Measurements from ENCODE around the gene EPN2. TPM values are rescaled to one million over a fixed set of nuclear protein-coding genes. Genes with fewer than 3 reads are reported as not detected.

Gene EPN2
- total RNA-seq, 4 donors from 2014 or later: 21.8 to 32.3 (median 24.7) TPM

DNA sequence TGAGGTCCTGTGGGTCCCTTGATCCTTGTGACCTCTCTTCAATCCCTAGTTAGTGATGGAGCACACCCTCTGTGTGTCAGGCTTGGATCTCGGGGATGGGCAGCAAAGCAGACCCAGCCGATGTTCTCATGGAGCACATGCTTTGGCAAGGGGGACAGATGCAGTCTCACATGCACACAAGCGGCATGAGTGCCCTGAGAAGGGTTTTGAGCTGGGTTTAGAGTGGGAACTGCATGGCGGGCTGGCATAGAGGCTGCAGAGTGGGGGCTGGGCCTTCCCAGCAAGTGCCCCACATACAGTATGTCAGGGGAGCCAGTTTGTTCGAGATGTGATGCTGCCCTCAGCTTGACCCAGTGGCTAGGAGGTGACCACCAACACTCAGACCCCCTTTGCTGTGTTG is 83.7 kb downstream of the EPN2 start:
- no peaks in the 10 kb centered on the region for H3K9me3 ChIP-seq
- H3K4me1 ChIP-seq: peaks cover 25 to 28% of the 10 kb centered on the region in 2 donors
- H3K4me3 ChIP-seq (replicated peaks in 1 of 3): no peak overlapping the region
- WGBS, 2 donors: 69 to 90% methylated on average over 5 of the region's 5 CpGs
- H3K27me3 ChIP-seq: no peaks in the 10 kb centered on the region
- TF ChIP-seq, protein P1, sequence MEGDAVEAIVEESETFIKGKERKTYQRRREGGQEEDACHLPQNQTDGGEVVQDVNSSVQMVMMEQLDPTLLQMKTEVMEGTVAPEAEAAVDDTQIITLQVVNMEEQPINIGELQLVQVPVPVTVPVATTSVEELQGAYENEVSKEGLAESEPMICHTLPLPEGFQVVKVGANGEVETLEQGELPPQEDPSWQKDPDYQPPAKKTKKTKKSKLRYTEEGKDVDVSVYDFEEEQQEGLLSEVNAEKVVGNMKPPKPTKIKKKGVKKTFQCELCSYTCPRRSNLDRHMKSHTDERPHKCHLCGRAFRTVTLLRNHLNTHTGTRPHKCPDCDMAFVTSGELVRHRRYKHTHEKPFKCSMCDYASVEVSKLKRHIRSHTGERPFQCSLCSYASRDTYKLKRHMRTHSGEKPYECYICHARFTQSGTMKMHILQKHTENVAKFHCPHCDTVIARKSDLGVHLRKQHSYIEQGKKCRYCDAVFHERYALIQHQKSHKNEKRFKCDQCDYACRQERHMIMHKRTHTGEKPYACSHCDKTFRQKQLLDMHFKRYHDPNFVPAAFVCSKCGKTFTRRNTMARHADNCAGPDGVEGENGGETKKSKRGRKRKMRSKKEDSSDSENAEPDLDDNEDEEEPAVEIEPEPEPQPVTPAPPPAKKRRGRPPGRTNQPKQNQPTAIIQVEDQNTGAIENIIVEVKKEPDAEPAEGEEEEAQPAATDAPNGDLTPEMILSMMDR (IDR thresholded peaks at IDR 0.05): no peak
- TF ChIP-seq POLR2A (IDR thresholded peaks at IDR 0.05): no peak
- H3K27ac ChIP-seq: no peak overlapping the region
- intact Hi-C loops (cut with DNase I): no loop called here
- H3K36me3 ChIP-seq: no peaks in the 10 kb centered on the region
- DNase-seq: no peak

DNA sequence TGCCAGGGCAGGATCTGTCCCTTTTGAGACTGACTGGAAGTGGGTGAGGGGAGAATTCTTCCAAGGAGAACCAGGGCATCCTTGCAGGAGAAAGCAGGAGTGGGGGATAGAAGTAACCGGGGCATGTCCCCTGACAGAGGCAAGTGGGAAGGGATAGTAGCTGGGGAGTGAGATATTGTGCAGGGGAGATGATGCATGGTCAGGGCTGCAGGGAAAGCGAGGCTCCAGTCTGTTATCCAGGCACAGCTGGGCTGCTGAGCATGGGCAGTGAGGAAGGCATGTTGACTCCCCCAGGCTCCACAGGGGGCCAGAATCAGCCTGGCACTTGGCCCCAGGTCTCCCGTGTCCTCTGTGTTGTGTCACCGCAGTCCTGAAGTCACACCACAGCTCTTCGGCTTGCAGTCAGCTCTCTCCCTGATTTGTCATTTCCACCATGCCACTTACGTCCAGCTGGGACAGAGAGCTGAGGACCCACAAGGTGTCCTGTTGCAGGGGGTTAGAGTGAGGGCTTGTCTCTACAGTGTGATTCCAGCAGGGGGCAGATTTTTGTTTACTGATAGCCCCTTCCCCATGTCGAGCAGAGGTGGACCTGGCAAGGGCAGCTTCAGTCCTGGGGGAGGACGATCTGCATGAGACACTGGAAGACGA is 84.4 kb downstream of the EPN2 start:
- Histone ChIP-seq H3K27ac (no peak overlapping the region), H3K9me3 (no peaks in the 10 kb centered on the region), H3K27me3 (no peaks in the 10 kb centered on the region), H3K36me3 (no peaks in the 10 kb centered on the region), H3K4me3 (replicated peaks in 1 of 3) (no peak overlapping the region), H3K4me1 (peaks cover 18 to 21% of the 10 kb centered on the region in 2 donors)
- WGBS, 2 donors: 86 to 90% methylated on average over 9 of the region's 9 CpGs
- no peak for DNase-seq
- TF ChIP-seq, protein P1 (IDR thresholded peaks at IDR 0.05): no peak
- intact Hi-C loops (cut with DNase I): no loop called here

DNA sequence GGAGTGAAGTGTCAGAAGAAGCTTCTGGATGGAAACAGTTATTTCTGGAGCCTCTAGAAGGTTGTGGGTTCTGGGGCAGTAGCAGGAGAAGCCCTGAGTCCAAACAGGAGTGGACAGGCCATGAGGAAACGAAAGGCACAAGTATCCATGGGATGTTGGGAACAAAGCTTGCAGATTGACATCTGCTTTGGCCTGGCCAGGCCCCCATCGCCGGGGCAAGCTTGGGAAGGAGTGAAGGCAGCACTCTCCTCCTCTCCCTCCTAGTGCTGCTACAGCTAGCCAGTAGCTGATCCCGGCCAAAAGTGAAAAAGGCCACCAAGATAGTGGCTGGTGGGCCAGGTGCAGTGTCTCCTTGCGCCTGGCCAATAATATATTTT is 85.0 kb downstream of the EPN2 start:
- no peaks in the 10 kb centered on the region for H3K36me3 ChIP-seq
- TF ChIP-seq, protein P1 (IDR thresholded peaks at IDR 0.05): no peak
- TF ChIP-seq POLR2A (IDR thresholded peaks at IDR 0.05): no peak
- DNase-seq: no peak
- no peaks in the 10 kb centered on the region for H3K27me3 ChIP-seq
- no peak overlapping the region for H3K27ac ChIP-seq
- 80 to 98% methylated on average over 5 of the region's 5 CpGs for WGBS, 2 donors
- H3K4me3 ChIP-seq (replicated peaks in 1 of 3): no peak overlapping the region
- intact Hi-C loops (cut with DNase I): no loop called here
- H3K4me1 ChIP-seq: peaks cover 13 to 16% of the 10 kb centered on the region in 2 donors
- H3K9me3 ChIP-seq: no peaks in the 10 kb centered on the region

DNA sequence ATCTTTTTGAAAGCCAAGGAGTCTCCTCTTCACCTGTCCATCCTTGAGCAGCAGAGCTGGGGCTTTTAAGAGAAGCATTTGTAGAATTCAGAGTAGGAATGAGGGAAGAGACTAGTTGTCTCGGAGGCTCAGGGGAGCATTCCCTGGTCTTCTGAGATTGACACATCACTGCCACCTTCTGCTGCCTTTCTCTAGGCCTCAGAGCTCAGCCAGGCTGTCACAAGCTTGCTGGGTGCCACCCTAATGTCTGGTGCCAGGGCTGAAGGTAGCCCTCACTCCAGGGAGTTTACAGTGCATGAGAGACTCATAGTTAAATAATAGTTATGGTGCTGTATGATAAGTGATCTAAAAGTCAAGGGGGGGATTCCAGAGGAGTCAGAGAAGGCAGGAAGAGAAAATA is 85.7 kb downstream of the EPN2 start:
- WGBS, 2 donors: 100% methylated on average over 1 of the region's 1 CpG
- no peak for DNase-seq
- Histone ChIP-seq H3K27ac (no peak overlapping the region), H3K36me3 (no peaks in the 10 kb centered on the region), H3K9me3 (no peaks in the 10 kb centered on the region), H3K4me1 (peaks cover 5 to 11% of the 10 kb centered on the region in 2 donors), H3K4me3 (replicated peaks in 1 of 3) (no peak overlapping the region), H3K27me3 (no peaks in the 10 kb centered on the region)
- intact Hi-C loops (cut with DNase I): no loop called here
- TF ChIP-seq POLR2A (IDR thresholded peaks at IDR 0.05): no peak
- TF ChIP-seq, protein P1 (IDR thresholded peaks at IDR 0.05): no peak

DNA sequence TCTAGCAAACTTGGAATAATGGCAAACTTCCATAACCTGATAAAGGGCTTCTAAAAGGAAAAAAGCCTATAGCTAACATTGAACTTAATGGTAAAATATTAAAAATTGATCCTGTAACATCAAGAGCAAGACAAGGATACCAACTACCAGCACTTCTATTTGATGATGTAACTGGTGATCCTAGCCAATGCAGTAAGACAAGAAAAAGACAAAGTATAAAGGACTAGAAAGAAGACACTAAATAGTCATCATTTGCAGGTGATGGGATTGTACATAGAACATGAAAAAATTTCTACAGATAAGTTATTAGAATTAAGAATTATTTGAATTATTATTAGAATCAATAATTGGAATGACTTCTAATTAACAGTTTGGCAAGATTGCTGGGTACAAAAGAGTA is 88.4 kb downstream of the EPN2 start:
- no peaks in the 10 kb centered on the region for H3K36me3 ChIP-seq
- intact Hi-C loops (cut with DNase I): no loop called here
- no peak for TF ChIP-seq POLR2A (IDR thresholded peaks at IDR 0.05)
- TF ChIP-seq, protein P1 (IDR thresholded peaks at IDR 0.05): no peak
- no peaks in the 10 kb centered on the region for H3K4me1 ChIP-seq
- DNase-seq: no peak
- H3K27ac ChIP-seq: no peak overlapping the region
- no peaks in the 10 kb centered on the region for H3K9me3 ChIP-seq
- H3K4me3 ChIP-seq (replicated peaks in 1 of 3): no peak overlapping the region
- H3K27me3 ChIP-seq: no peaks in the 10 kb centered on the region

Data from thyroid gland (tissue), 4 donors.